Left cardiac atrium (tissue), 4 donors: ENCODE results near the gene SPECC1L. TPM values are rescaled to one million over a fixed set of nuclear protein-coding genes. Genes with fewer than 3 reads are reported as not detected.
A peak's percentile ranks its signal among the peaks of the same experiment; 100 is the strongest.
"Not testable (repeated sequence)": the region's sequence is repeated elsewhere in the genome, so short reads cannot be mapped to it uniquely, and the experiment has no call there.

ENCODE experiments used
- ATAC-seq, 2 donors: fragments of 200-7000 bp; cut with Tn5 transposase; one replicate each; pipeline ENCODE4 v1.9.1; 2020; ENCODE audit warnings: mild to moderate bottlenecking in 2 of 2, moderate library complexity in 2 of 2
- DNase-seq: peaks from one replicate; pipeline ENCODE4 v3.0.0-alpha.2; 2020
- intact Hi-C, 2 donors: fragments of 100-400 bp; cut with DNase I; formaldehyde crosslinking; loops; one replicate each; pipeline versions ENCODE4 v1.14.1 to v1.15.1; 2022 to 2023
- total RNA-seq, 2 donors: library from RNA; stranded (reverse); fragmentation: NEBNext Ultra II Directional; extraction: Animal tissue kit (Norgen Biotek cat#: 25700); gene quantifications; one replicate each; pipeline ENCODE4 v1.2.1, GENCODE V29; 2021
- donor health status: DM: no; HTN: yes; CAD: no.
- donor health status: DM: no; HTN: yes; CAD: no; lungs with severe emphysema.
- donor health status: DM: yes; HTN: yes; CAD: no.
- donor health status: Dilated cardiomyopathy.

Gene SPECC1L
- total RNA-seq, 2 donors from 2014 or later = 54.5 to 59.1 TPM

- peak in 1 of 2 donors; percentile 7 for ATAC-seq
- DNase-seq = no peak
- intact Hi-C loops = no loop called here
Measured at GRCh38 chr22:24304062-24304675, 33.5 kb downstream of the SPECC1L start.

DNA sequence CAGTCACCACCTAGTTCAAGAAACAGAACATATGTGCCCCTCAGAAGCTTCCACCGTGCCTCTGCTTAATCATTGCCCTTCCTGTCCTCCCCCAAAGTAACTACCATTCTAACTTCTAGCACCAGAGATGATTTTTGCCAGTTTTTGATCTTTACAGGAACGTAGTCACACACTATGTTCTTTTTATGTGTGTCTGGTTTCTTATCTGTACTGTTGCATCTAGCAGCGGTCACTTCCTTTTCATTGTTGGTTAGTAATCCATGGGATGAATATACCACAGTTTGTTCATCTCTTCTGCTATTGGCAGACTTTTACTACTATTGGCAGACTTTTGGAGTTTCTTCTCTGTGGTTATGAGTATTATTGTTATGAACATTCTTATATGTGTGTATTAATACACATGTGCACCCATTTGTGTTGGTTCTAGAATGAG, 34.6 kb downstream of the SPECC1L start:
- DNase-seq (no peak), ATAC-seq (no peak)
- intact Hi-C loops = no loop called here

GRCh38 chr22:24310969-24311368, 40.3 kb downstream of the SPECC1L start:
- no peak for DNase-seq
- no peak for ATAC-seq
- intact Hi-C loops = no loop called here

GRCh38 chr22:24315367-24315966, 44.8 kb downstream of the SPECC1L start:
- intact Hi-C loops = no loop called here
- DNase-seq (no peak), ATAC-seq (no peak)

GRCh38 chr22:24316264-24316663, 45.6 kb downstream of the SPECC1L start:
- intact Hi-C loops, DNase-seq, ATAC-seq: not testable (repeated sequence)

DNA sequence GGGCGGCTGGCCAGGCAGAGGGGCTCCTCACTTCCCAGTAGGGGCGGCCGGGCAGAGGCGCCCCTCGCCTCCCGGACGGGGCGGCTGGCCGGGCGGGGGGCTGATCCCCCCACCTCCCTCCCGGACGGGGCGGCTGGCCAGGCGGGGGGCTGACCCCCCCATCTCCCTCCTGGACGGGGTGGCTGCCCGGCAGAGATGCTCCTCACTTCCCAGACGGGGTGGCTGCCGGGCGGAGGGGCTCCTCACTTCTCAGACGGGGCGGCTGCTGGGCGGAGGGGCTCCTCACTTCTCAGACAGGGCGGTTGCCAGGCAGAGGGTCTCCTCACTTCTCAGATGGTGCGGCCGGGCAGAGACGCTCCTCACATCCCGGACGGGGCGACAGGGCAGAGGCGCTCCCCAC, 46.9 kb downstream of the SPECC1L start:
- DNase-seq, ATAC-seq, intact Hi-C loops: not testable (repeated sequence)

GRCh38 chr22:24319451-24319850, 48.8 kb downstream of the SPECC1L start:
- intact Hi-C loops = no loop called here
- no peak for DNase-seq

DNA sequence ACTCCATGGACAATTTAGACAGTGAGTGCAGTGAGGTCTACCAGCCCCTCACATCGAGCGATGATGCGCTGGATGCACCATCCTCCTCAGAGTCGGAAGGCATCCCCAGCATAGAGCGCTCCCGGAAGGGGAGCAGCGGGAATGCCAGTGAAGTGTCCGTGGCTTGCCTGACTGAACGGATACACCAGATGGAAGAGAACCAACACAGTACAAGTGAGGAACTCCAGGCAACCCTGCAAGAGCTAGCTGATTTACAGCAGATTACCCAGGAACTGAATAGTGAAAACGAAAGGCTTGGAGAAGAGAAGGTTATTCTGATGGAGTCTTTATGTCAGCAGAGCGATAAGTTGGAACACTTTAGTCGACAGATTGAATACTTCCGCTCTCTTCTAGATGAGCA, 51.4 kb downstream of the SPECC1L start:
- no peak for DNase-seq
- peak in 1 of 2 donors; percentile 17 for ATAC-seq
- intact Hi-C loops = loop anchor here in 1 of 2 donors (10.0 kb wide), 1 partner anchor 203 kb away; no protein-coding TSS in a partner anchor

More at GRCh38 chr22:24319451-24319850, 48.8 kb downstream of the SPECC1L start:
- ATAC-seq = no peak

DNA sequence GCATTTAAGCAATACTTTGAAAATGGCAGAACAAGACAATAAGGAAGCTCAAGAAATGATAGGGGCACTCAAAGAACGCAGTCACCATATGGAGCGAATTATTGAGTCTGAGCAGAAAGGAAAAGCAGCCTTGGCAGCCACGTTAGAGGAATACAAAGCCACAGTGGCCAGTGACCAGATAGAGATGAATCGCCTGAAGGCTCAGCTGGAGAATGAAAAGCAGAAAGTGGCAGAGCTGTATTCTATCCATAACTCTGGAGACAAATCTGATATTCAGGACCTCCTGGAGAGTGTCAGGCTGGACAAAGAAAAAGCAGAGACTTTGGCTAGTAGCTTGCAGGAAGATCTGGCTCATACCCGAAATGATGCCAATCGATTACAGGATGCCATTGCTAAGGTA, 51.9 kb downstream of the SPECC1L start:
- intact Hi-C loops = loop anchor here in 1 of 2 donors (10.0 kb wide), 1 partner anchor 202 kb away; no protein-coding TSS in a partner anchor
- DNase-seq (no peak), ATAC-seq (no peak)

- DNase-seq = no peak
- ATAC-seq = no peak
- intact Hi-C loops = loop anchor here in 1 of 2 donors (10.0 kb wide), 1 partner anchor 202 kb away; no protein-coding TSS in a partner anchor
Measured at GRCh38 chr22:24323233-24323632, 52.6 kb downstream of the SPECC1L start.

- ATAC-seq = no peak
- no peak for DNase-seq
- intact Hi-C loops = loop anchor here in 1 of 2 donors (10.0 kb wide), 1 partner anchor 201 kb away; no protein-coding TSS in a partner anchor
Measured at GRCh38 chr22:24323695-24324094, 53.1 kb downstream of the SPECC1L start.

DNA sequence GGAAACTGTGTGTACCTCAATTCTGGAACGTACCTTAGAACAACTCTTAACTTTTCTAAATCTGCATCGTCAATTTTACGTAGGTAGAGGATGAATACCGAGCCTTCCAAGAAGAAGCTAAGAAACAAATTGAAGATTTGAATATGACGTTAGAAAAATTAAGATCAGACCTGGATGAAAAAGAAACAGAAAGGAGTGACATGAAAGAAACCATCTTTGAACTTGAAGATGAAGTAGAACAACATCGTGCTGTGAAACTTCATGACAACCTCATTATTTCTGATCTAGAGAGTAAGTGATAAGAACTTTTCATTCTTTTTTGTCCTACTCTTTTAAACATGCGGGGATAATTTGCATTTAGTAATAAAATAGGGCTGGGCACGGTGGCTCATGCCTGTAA, 53.5 kb downstream of the SPECC1L start:
- intact Hi-C loops = loop anchor here in 1 of 2 donors (10.0 kb wide), 1 partner anchor 201 kb away; no protein-coding TSS in a partner anchor
- no peak for DNase-seq
- ATAC-seq = no peak

GRCh38 chr22:24325105-24325757, 54.6 kb downstream of the SPECC1L start:
- ATAC-seq (peak; percentile 80 to 83), DNase-seq (no peak)
- intact Hi-C loops = loop anchor here (5.0 to 10.0 kb wide), 2 partner anchors 200 to 202 kb away; no protein-coding TSS in a partner anchor

- no peak for DNase-seq
Measured at GRCh38 chr22:24326266-24326665, 55.6 kb downstream of the SPECC1L start.

GRCh38 chr22:24327832-24328231, 57.2 kb downstream of the SPECC1L start:
- intact Hi-C loops = loop anchor here (5.0 to 10.0 kb wide), 2 partner anchors 197 to 199 kb away; no protein-coding TSS in a partner anchor
- no peak for DNase-seq
- no peak for ATAC-seq

More at GRCh38 chr22:24326266-24326665, 55.6 kb downstream of the SPECC1L start:
- no peak for ATAC-seq
- intact Hi-C loops = loop anchor here (5.0 to 10.0 kb wide), 2 partner anchors 199 to 201 kb away; no protein-coding TSS in a partner anchor

- intact Hi-C loops = loop anchor here (5.0 to 10.0 kb wide), 2 partner anchors 195 to 198 kb away; no protein-coding TSS in a partner anchor
- DNase-seq (no peak), ATAC-seq (no peak)
Measured at GRCh38 chr22:24329453-24329852, 58.8 kb downstream of the SPECC1L start.

- intact Hi-C loops = no loop called here
- ATAC-seq (no peak), DNase-seq (no peak)
Measured at GRCh38 chr22:24330636-24331035, 60.0 kb downstream of the SPECC1L start.

DNA sequence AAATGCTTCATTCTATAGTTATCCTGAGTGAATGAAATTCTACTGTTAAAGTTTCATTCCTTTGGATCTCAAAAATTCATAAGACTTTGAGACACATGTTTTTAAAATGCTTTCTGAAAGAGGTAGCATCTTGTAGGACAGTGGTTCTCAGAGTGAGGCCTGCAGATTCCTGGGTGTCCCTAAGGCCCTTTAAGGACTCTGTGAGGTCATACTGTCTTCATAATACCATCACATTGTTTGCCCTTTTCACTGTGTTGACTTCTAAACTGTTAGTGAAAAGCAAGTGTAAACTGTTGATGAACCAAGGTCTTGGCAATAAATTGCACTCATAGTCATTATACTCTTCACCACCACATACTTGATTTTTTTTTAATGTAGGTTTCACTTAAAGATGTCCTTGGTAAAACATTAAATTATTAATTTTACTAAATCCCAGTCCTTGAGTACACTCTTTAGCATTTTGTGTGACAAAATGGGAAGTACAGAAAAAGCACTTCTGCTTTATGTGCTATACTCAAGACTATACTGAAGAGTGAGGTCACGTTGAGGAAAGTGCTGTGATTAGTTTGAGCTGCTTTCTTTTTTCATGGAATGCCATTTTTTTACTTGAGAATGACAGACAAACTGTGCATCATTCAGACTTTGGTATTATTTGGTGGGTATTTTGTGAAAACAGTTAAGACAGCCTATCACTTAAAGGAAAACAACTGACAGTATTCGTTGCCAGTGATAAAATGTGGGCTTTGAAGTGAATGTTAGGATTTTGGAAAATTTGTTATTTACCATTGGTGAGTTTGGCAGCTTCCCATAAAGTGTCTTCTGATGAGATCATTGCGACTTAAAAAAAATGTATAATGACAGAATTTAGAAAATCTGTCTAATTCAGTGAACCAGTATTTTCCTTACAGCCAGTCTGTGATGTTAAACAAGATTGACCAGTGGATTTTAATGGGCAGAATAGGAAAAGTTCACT, 61.1 kb downstream of the SPECC1L start:
- DNase-seq (no peak), ATAC-seq (peak in 1 of 2 donors; percentile 26)
- intact Hi-C loops = no loop called here
